GM12864 (cell line): ENCODE measurements around the gene FNTB.

Source experiments
- DNase-seq: peaks from one replicate; pipeline ENCODE4 v3.0.0-alpha.2; 2011; ENCODE audit warnings: low read depth
- H3K4me3 ChIP-seq: 2 replicates; pipeline ENCODE4 v1.5.1; 2011; ENCODE audit warnings: mild to moderate bottlenecking, low read depth, low read length, control low read depth
- TF ChIP-seq, protein P1 (sequence below): IDR thresholded peaks from 2 replicates; pipeline ENCODE4 v1.5.1; 2011; ENCODE audit warnings: low read depth, mild to moderate bottlenecking, moderate library complexity, low read length, control low read depth, inconsistent platforms; ENCODE audit errors: missing control alignments

The FNTB gene

GRCh38 chr14:65045006-65045405 lies 58.3 kb downstream of the FNTB start:
- TF ChIP-seq, protein P1, sequence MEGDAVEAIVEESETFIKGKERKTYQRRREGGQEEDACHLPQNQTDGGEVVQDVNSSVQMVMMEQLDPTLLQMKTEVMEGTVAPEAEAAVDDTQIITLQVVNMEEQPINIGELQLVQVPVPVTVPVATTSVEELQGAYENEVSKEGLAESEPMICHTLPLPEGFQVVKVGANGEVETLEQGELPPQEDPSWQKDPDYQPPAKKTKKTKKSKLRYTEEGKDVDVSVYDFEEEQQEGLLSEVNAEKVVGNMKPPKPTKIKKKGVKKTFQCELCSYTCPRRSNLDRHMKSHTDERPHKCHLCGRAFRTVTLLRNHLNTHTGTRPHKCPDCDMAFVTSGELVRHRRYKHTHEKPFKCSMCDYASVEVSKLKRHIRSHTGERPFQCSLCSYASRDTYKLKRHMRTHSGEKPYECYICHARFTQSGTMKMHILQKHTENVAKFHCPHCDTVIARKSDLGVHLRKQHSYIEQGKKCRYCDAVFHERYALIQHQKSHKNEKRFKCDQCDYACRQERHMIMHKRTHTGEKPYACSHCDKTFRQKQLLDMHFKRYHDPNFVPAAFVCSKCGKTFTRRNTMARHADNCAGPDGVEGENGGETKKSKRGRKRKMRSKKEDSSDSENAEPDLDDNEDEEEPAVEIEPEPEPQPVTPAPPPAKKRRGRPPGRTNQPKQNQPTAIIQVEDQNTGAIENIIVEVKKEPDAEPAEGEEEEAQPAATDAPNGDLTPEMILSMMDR, result no peak
- H3K4me3 ChIP-seq, result no peak overlapping the region
- DNase-seq, result no peak

DNA sequence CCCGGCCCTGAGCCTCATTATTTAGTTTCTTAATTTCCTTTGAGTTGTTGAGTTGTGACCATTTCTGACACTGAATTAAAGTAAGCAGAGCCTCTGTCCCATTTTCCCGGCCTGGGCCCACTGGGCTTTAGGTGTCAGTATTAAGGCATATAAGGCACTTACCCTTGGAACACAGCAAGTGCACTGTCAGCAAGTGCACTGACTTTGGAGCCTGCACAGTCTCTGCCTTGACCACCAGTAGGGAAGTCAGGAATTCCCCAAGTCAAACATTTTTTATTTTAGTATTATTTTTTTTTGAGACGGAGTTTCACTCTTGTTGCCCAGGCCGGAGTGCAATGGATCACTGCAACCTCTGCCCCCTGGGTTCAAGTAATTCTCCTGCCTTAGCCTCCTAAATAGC lies 59.0 kb downstream of the FNTB start:
- no peak overlapping the region for H3K4me3 ChIP-seq
- TF ChIP-seq, protein P1, result no peak
- no peak for DNase-seq

DNA sequence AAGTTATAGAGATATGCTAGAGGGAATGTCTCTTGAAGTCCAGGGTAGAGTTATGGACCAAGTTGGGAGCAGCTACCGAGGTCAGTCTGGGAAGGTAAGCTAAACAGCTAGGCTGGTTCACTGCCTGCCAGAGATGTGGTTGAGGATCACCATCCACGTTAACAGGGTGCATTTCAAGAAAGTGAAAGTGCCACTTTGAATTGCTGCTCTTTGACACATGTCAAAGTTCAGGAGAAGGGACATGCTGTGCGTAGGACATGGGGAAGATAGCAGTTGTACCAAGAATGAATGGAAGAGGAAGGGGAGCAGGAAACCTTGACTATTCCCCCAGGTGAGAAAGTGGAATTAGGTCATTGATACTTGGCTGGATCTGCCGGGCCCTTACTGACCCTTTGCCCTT lies 66.1 kb downstream of the FNTB start:
- no peak for DNase-seq
- no peak overlapping the region for H3K4me3 ChIP-seq
- TF ChIP-seq, protein P1, result no peak

GRCh38 chr14:65053466-65053865 lies 66.8 kb downstream of the FNTB start:
- DNase-seq, result no peak
- no peak overlapping the region for H3K4me3 ChIP-seq
- TF ChIP-seq, protein P1, result no peak

GRCh38 chr14:65054471-65055085 lies 67.9 kb downstream of the FNTB start:
- TF ChIP-seq, protein P1, result no peak
- no peak overlapping the region for H3K4me3 ChIP-seq
- no peak for DNase-seq

GRCh38 chr14:65057695-65058094 lies 71.0 kb downstream of the FNTB start:
- H3K4me3 ChIP-seq, result no peak overlapping the region
- DNase-seq, result no peak
- TF ChIP-seq, protein P1, result no peak

DNA sequence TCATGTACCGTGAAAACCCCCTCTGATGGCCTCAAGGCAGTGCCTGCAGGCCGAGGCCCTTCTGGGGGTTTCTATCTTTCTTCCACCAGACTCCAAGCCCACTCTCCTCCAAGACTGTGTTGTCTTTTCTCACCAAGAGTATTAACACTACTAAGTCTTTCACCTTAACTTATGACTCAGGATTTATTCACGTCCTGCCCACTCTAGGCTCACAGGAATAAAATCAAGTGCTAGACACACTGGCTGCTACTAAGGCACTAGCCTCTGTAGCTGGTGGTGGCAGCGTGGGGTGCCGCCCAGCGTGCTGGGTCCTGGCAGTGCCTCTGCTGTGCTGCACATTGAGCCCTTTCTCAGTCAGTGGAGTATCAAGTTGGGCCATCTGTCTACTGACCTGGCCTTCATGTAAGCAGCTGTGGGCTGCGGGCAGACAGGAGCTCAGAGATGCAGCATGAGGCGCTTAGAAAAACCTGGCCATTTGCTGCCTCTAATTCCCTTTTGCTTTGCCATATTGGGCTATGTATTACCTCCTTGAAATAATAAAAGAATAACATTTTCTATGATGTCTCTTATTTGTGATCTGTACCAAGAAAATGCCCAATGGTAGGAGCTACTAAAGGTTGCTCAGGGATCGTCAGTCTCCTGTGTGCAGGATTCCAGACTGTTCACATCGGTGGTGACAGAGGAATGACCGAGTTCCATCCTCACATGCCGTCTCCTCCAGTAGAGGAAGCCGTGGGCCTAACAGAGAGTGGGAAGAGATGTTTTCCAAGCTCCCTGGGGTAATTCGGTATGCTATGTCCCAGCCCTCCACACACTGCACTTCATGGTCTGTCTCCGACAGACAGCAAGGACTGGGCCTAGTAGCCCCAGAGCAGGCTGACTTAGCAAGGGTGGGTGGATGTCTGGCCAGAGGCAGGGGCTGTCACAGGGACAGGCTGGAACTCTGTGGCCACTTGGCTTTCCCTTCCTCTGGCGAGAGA lies 75.7 kb downstream of the FNTB start:
- no peak overlapping the region for H3K4me3 ChIP-seq
- DNase-seq, result no peak
- TF ChIP-seq, protein P1, result no peak
